Measurements from ENCODE around the gene ZNF605. TPM values are rescaled to one million over a fixed set of nuclear protein-coding genes. Genes with fewer than 3 reads are reported as not detected.
"Not testable (repeated sequence)": the region's sequence is repeated elsewhere in the genome, so short reads cannot be mapped to it uniquely, and the experiment has no call there.

The ZNF605 gene
- polyA plus RNA-seq, 1 donor from 2014 or later = 22.6 TPM

DNA sequence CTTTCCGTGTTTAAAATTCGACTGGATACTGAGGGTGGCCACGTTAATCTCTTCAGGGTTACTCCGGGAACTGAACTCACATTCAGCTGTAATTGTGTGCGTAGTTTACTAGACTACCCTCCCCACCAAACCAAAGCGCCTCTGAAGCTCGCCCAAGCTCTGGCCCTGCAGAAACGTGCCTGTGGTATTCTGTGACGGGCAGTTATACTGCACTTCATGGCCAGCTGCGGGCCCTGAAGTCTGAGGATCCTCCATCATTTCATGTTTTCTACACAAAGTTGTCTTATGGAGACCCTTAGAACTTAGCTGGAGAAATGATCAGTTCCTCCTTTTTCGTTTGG, 30.7 kb upstream of the ZNF605 start:
- Histone ChIP-seq H4K20me1 (ENCODE audit: insufficient read depth) (no peaks in the 10 kb centered on the region), H3K27me3 (ENCODE audit: insufficient read depth, low read depth, low read length) (no peaks in the 10 kb centered on the region), H3K9ac (ENCODE audit: low read length) (peak overlapping the region; percentile 78), H3F3A (ENCODE audit: insufficient read depth, low read length, poor library complexity, severe bottlenecking) (no peaks in the 10 kb centered on the region), H2AFZ (ENCODE audit: low read depth, low read length) (no peak overlapping the region), H3K4me3 (ENCODE audit: low read length) (peak overlapping the region; percentile 89), H3K79me2 (replicated peaks; ENCODE audit: insufficient read depth, low read length) (peaks cover 38% of the 10 kb centered on the region), H3K36me3 (ENCODE audit: insufficient read depth, low read length) (no peaks in the 10 kb centered on the region), H3K27ac (ENCODE audit: low read length) (peak overlapping the region; percentile 80), H3K4me2 (ENCODE audit: low read length) (peak overlapping the region; percentile 74), H3K9me2 (ENCODE audit: insufficient read depth, low read length) (no peaks in the 10 kb centered on the region), H3K9me3 (ENCODE audit: low read length) (no peaks in the 10 kb centered on the region)
- TF ChIP-seq EZH2 (IDR thresholded peaks at IDR 0.05; ENCODE audit: borderline replicate concordance, insufficient read depth, low read length, poor library complexity, severe bottlenecking) = no peak
- TF ChIP-seq CTCF (IDR thresholded peaks at IDR 0.05; ENCODE audit: poor library complexity, severe bottlenecking) = no peak
- TF ChIP-seq MXI1 (conservative IDR thresholded peaks at IDR 0.05; ENCODE audit: poor library complexity, severe bottlenecking) = no peak
- no peak for TF ChIP-seq POLR2AphosphoS5 (IDR thresholded peaks at IDR 0.05)
- no peak for TF ChIP-seq EP300 (conservative IDR thresholded peaks at IDR 0.05; ENCODE audit: poor library complexity, severe bottlenecking)
- no peak for TF ChIP-seq SMC3 (conservative IDR thresholded peaks at IDR 0.05; ENCODE audit: poor library complexity)
- TF ChIP-seq TAF1 (IDR thresholded peaks at IDR 0.05; ENCODE audit: low read depth) = no peak

DNA sequence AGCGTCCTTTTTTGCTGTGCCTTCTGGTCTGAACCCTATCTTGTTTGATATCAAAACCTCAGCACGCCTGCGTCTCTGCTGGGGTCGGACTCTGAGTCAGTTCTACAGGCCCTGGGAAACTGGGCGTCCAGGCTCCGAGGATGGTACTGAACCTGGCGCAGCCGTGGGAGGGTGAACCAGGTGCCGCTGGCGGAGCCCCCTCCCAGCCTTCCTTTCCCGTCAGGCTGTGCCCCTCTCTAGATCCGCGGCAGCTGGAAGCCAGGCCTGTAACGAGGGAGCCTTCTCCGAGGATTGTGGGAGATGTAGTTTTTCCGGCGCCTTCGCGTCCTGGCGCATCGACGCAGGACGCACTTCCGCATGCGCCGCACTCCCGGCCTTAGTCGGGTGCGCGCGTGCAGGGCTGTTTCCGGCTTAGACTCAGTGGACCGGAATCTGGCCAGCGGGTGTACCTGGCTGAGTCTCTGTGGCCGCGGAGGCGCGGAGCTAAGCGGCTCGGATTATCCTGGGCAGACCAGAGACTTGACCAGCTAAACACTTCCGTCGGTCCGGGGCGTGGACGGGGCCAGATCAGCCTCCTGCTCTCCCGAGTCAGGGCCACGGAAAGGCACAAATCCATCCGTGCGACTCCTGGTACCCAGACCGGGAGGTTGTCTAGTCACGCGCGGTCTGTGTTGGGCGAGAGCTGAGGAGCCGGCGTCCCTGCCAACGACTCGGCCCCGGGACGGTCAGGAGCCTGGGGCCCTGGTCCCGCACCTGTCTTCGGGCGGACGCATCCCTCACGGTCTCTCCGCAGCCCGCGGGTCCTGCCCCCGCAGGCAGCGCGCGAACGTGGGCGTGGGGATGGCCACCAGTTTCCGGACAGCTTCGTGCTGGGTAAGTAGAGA, 30.1 kb upstream of the ZNF605 start, which contains the start of gene ZNF26:
Gene ZNF26 (plus strand): TSS at position 367 of the 884 bp plus-strand sequence. CDS start 474 bp downstream, at position 841.
- TF ChIP-seq POLR2AphosphoS5 (IDR thresholded peaks at IDR 0.05) = peak; percentile 87
- TF ChIP-seq TAF1 (IDR thresholded peaks at IDR 0.05; ENCODE audit: low read depth) = peak; percentile 34
- no peak for TF ChIP-seq SMC3 (conservative IDR thresholded peaks at IDR 0.05; ENCODE audit: poor library complexity)
- peak; percentile 24 for TF ChIP-seq CTCF (IDR thresholded peaks at IDR 0.05; ENCODE audit: poor library complexity, severe bottlenecking)
- peak; percentile 54 for TF ChIP-seq EP300 (conservative IDR thresholded peaks at IDR 0.05; ENCODE audit: poor library complexity, severe bottlenecking)
- no peak for TF ChIP-seq EZH2 (IDR thresholded peaks at IDR 0.05; ENCODE audit: borderline replicate concordance, insufficient read depth, low read length, poor library complexity, severe bottlenecking)
- TF ChIP-seq MXI1 (conservative IDR thresholded peaks at IDR 0.05; ENCODE audit: poor library complexity, severe bottlenecking) = peak; percentile 97
- TF ChIP-seq REST (IDR thresholded peaks at IDR 0.05; ENCODE audit: borderline replicate concordance) = peak; percentile 47
- peak; percentile 36 for TF ChIP-seq RAD21 (conservative IDR thresholded peaks at IDR 0.05)
- Histone ChIP-seq H3K79me2 (replicated peaks; ENCODE audit: insufficient read depth, low read length) (peaks cover 38% of the 10 kb centered on the region), H3K9me3 (ENCODE audit: low read length) (no peaks in the 10 kb centered on the region), H3K9me2 (ENCODE audit: insufficient read depth, low read length) (no peaks in the 10 kb centered on the region), H2AFZ (ENCODE audit: low read depth, low read length) (peak within 1 kb of the TSS; percentile 89), H3F3A (ENCODE audit: insufficient read depth, low read length, poor library complexity, severe bottlenecking) (no peaks in the 10 kb centered on the region), H4K20me1 (ENCODE audit: insufficient read depth) (no peaks in the 10 kb centered on the region), H3K27me3 (ENCODE audit: insufficient read depth, low read depth, low read length) (no peaks in the 10 kb centered on the region), H3K4me3 (ENCODE audit: low read length) (peak within 1 kb of the TSS; percentile 89), H3K27ac (ENCODE audit: low read length) (peak within 1 kb of the TSS; percentile 80), H3K36me3 (ENCODE audit: insufficient read depth, low read length) (no peaks in the 10 kb centered on the region), H3K4me2 (ENCODE audit: low read length) (peak within 1 kb of the TSS; percentile 74), H3K9ac (ENCODE audit: low read length) (peak within 1 kb of the TSS; percentile 78)

DNA sequence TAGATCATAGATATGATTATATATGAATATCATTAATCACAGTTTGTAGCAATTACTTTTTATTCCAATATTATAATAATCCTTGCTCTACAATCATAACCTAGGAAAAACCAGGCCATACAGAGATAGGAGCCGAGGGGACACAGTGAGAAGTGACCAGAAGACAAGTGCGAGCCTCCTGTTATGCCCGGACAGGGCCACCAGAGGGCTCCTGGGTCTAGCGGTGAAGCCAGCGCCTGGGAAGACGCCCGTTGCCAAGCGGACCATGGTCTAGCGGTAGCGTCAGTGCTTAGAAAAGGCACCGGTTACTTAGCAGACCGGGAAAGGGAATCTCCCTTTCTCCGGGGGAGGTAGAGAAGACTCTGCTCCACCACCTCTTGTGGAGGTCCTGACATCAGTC, 20.8 kb upstream of the ZNF605 start:
- H3K4me3 ChIP-seq (ENCODE audit: low read length); H3K27ac ChIP-seq (ENCODE audit: low read length); H4K20me1 ChIP-seq (ENCODE audit: insufficient read depth); H3K27me3 ChIP-seq (ENCODE audit: insufficient read depth, low read depth, low read length); H3K79me2 ChIP-seq (replicated peaks; ENCODE audit: insufficient read depth, low read length); H2AFZ ChIP-seq (ENCODE audit: low read depth, low read length); H3F3A ChIP-seq (ENCODE audit: insufficient read depth, low read length, poor library complexity, severe bottlenecking); H3K4me2 ChIP-seq (ENCODE audit: low read length); H3K36me3 ChIP-seq (ENCODE audit: insufficient read depth, low read length); H3K9ac ChIP-seq (ENCODE audit: low read length); H3K9me2 ChIP-seq (ENCODE audit: insufficient read depth, low read length); H3K9me3 ChIP-seq (ENCODE audit: low read length): not testable (repeated sequence)
